Activated CD8-positive, alpha-beta memory T cell treated with anti-CD3 and anti-CD28 coated beads, Interleukin-2, amount 50 U/mL, for 1 hour (primary cell): ENCODE measurements around the gene KCNIP4.

Experiments used
- DNase-seq: peaks from one replicate; pipeline ENCODE4 v3.0.0-alpha.2; 2020; ENCODE audit errors: extremely low read depth

The KCNIP4 gene

DNA sequence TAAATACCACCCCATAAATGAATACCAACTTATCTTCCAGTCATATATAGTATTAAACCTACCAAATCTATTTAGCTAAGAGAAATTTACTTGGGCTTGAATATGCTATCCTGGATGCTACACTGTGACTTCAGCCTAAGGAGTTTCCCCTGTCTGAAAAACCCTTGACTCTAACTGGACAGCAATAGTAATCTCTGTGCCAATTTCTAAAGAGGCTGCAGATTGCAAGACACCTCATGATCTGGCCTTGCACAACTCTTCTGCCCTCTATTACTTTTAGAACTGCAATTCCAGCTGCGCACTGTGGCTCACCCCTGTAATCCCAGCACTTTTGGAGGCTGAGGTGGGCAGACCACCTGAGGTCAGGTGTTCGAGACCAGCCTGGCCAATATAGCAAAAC lies 371.5 kb downstream of the KCNIP4 start:
- DNase-seq = no peak

DNA sequence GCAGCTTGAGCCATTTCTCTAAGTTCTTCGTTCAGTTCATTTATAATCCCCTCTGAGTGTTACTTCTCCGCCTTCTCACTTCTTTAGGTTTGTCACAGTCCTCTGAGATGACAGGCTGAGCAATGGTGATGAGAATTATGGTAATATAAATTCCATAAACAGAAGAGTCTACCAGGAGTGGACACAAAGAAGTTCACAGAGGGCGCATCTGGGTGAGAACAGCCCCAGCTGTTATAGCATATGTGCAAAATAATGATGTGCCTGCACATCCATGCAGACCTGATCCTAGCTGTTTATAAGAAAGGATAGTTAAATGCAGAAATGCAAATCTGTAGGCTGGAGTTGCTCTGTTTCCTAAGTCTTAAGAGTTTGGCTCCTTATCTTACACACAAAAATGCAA lies 377.5 kb downstream of the KCNIP4 start:
- DNase-seq = no peak

DNA sequence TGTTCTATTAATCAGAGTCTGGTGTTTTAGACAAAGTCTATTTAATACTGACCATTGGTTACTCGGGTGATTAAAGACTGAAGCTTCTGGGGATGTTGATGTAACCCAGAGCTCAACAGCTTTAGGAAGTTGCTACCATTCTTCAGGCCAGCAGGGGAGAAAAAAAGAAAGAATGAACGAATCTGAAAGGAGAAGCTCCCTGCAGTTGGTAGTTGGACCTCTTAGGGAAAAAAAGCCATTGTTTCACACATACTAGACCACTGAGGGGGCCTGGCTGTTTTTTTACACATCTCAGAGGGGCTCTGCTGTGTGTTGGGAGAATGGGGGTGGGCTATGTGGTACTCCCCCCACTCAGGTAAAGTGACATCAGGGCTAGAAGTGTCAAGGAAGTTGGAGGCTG lies 378.9 kb downstream of the KCNIP4 start:
- DNase-seq = no peak

DNA sequence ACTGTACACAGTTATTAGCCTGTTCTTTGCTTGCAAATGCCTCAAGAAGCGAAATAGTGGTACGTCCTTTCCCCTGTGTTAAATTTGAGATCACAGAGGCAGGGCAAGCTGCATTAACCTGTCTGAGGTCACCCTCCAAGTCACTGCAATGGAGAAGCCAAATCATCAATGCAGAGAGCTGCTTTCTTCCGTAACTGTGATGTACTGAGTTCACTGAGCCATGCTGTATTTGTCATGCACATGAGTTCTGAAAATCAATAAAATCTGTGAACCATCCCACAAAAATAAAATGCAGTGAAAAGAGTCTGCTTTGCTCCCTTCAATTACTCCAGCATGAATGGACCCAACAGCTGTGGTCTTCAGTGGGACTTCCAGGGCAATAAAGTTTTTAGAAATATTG lies 393.5 kb downstream of the KCNIP4 start:
- DNase-seq = no peak

DNA sequence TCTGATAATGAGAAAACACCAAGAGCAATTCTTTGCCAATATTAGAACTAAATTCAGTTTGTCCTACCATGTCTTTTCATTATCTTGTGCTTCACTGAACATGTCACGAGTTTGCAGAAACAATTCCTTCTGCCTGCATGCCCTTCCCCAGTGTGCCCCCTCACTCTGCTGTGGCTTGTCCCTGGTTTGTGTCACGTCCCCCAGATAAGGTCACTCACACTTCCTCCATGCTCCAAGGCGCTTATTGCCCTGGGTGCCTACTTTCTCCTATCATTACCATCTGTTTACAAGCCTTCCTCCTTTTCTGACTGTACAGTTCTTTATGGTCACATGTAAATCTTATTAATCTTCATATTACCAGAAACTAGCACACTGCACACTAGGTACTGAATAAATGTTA lies 394.1 kb downstream of the KCNIP4 start:
- no peak for DNase-seq

DNA sequence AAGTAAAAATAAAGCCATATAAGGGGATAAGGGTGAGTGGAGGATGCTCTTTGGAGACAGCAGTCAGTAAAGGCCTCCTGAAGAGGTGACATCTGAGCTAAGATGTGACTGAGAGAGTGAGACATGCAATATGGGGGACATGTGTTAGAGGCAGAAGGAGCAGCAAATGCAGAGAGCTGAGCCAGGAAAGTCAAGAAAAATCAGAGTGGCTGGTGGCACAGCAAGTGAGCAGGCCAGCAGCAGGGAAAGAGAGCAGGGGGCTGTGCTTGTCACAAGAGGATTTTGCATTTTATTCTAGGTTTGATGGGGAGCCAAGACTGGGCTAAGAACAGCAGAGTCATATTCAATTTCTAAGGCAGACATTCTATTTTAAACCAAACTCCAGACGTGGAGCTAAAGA lies 394.5 kb downstream of the KCNIP4 start:
- DNase-seq = no peak

DNA sequence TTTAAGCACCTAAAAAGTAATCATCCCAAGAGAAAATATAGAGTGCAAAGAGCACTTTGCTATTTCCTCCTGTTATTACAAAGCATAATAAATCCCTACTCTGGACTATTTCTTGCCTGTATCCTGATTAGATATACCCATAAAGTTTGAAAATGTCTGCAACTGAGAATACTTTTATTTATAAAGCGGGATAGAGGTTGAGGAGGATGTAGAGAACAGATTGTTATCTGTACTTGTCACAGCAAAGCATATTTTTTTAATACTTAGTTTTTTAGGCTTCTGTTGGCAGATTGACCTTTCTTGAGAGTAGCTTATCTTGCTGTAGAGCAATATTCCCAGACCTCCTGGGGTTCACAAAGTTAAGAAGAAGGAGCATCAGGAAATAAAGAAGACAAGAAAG lies 396.1 kb downstream of the KCNIP4 start:
- no peak for DNase-seq

DNA sequence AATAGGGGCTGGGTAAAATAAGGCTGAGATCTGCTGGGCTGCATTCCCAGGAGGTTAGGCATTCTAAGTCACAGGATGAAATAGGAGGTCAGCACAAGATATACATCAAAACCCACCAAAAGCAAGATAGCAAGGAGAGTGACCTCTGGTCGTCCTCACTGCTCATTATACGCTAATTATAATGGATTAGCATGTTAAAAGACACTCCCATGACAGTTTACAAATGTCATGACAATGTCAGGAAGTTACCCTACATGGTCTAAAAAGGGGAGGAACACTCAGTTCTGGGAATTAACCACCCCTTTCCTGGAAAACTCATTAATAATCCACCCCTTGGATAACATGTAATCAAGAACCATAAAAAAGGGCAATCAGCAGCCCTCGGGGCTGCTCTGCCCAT lies 403.6 kb downstream of the KCNIP4 start:
- DNase-seq = no peak

DNA sequence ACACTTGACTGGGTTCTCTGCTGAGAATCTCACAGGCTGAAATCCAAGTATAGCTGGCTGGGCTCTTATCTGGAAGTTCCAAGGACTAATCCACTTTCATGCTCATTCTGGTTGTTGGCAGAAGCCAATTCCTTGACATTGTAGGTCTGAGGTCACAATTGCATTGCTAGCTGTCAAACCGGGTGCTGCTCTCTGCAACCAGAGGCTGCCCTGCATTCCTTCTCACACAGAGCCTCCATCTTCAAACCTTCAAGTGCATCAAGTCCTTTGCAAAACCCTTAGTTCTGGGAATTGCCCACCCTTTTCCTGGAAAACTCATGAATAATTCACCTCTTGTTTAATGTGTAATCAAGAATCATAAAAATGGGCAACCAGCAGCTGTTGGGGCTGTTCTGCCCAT lies 404.2 kb downstream of the KCNIP4 start:
- no peak for DNase-seq

DNA sequence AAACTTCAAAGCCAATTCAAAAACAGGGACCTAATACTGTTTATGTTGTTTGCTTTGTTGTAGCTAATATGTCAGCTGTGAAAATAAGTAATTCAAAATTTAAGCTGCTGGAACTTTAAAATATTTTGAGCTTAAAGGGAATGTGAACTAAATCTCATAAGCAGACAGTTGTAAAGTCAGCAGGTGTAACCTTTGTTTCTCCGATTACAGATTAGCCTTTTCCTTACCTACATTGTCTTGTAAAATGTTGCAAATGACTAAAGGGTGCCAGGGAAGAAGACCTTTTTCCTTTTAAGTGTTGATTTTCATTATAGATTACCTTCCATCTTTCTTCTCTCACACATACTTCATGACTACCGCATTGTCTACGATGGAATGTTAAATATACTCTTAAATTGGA lies 405.1 kb downstream of the KCNIP4 start:
- no peak for DNase-seq

DNA sequence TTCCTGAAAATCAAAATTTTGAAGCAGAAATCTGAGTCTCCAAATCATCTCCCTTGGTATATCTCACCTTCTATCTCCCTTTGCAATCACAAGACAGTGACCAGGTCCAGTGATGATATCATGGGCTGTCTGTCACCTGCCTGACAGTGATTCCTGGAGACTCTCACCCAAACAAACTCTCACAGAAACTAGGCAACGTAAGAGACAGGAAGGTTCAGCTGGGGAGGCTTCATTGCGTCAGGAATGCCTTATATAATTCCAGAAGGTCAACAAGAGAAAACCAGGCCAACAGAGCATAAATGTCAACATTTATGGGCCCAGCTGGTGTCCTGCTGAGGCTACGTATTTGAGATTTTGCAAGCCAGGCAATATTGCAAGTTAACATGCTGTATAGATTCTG lies 412.7 kb downstream of the KCNIP4 start:
- DNase-seq = no peak

DNA sequence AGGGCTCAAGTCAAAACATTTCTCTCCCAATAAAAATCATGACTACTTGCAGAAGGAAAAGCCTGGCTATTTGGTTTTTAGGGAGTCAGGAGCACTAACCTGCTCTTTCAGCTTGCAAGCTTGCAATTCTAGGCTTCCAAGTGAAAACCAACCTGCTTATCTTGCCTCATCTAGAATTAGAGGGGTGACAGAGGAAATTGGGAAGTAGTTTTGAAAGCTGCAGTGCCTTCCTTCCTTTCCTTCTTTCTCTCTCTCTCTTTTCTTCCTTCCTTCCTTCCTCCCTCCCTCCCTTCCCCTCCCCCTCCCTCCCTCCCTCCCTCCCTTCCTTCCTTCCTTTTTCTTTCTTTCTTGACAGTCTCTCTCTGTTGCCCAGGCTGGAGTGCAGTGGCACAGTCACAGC lies 417.5 kb downstream of the KCNIP4 start:
- DNase-seq = no peak

DNA sequence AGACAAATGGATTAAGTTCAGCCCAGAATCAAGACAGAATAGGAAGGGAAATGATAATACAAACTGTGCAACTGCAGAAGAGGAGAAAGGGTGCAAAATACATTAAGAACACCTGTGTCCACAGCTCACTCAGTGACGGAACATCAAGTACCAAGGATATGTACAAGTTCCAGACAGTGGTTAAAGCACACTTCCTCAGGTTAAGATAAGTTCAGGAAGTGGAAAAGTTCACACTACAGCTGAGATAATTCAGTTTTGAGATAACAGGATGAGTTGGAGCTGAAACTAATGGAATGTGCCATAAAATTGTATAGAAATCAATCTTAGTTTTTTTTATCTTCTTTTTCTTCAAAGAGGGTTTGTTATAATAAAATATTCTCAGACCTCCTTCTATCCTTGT lies 419.4 kb downstream of the KCNIP4 start:
- no peak for DNase-seq

DNA sequence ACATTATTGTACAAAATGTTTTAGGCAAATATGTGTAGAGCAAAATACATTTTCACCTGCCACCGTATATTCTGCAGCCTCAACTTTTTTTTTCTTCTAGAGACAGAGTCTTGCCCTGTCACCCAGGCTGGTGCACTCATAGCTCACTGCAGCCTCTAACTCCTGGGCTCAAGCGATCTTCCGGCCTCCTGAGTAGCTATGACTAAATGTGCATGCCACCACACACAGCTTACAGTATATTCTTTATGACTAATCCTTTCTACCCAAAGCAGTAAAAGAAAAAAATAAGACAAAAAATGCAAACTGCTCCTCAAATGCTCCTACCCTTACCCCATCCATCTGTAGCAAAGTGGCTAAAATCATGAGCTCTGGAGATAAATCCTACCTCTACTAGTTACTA lies 426.3 kb downstream of the KCNIP4 start:
- DNase-seq = no peak

DNA sequence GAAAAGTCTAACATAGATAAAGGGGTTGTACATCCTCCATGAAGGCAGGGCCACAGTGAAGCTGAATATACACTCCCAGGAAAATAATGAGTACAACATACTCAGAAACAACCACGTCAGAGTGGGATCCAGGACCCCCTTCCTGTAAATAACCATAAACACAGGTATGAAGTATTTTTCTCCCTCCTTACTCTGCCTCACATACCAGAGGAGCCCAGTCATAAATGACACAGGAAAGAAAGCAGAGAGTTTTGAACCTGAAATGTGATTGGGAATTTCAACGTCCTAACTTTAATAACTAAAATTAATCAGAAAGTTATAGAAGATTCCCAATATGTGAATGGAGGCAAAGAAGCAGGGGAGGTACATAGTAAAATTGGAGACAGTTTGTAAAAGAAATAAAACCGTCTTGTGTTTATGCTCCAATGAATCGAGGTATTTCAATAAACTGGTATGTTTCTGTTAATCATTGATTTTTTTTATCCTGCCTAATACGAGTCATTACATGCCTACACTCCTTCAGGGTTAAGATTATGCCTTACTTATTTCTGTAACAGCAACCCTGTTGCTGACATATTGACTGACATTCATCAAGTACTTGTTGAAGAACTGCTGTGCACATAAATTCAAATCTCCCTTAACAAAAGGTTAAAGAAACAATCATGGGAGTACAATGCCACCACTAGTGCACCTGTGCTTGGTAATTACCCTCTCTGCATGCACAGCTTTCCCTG lies 431.3 kb downstream of the KCNIP4 start:
- no peak for DNase-seq

DNA sequence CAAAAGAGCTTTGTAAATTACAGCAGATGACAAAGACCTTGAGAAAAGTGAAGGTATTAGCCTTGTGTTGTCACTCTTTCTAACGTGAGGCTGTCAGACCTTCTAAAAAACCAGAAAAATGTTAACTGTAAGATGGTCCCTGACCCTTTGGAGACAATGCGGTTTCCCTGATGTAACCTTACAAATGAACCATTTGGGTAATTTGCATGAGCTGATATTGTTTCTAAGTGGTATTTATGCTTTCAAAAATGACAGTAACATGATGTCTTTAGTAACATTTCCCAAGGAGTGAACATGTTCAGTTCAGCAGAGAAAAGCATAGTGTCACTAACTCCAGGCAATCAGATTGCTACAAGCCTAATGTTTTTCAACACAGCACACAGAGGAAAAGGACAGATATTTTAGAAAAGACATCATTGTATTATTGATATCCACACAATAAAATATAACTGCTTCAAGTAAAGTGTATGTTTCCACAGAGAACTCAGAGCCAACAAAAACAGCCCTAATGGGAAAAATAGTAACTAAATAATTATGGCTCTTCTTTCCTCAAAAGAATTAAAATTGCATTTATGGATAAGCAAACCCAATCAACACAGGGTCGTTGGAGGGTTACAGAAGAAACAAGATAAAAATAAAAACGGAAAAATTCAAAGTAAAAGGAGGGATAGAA lies 434.4 kb downstream of the KCNIP4 start:
- DNase-seq = no peak

DNA sequence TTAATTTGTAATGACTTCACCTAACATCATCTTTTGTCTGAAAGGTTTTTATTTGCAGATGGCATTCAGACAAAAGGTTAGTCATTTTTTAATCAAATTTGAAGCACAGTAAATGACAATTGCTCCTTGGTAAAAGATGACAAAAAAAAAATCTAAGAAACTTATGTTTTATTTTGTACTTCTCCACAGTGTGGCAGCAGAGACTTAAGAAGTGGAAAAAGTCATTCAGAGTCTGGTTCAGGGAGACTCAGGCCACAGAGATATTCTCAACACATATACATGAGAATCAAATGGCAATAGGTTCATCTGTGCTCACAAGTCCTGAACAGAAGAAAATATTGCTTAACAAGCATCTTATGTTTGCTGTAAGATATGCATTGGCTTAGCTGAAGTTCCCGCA lies 436.2 kb downstream of the KCNIP4 start:
- no peak for DNase-seq

DNA sequence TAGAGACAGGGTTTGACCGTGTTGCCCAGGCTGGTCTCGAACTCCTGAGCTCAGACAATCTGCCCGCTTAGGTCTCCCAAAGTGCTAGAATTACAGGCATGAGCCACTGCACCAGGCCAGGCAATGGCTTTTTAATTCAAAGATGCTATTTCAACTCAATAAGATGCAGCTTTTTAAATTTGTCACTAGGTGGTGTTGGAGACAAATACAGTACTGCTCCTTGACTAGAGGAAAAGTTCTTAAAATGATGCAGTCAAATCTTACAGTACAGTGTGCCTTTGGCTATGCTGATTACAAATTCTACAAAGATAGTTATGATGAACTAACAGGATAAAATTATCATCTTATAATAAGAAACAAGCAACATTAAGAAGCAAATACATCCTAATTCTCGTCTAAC lies 441.1 kb downstream of the KCNIP4 start:
- no peak for DNase-seq

DNA sequence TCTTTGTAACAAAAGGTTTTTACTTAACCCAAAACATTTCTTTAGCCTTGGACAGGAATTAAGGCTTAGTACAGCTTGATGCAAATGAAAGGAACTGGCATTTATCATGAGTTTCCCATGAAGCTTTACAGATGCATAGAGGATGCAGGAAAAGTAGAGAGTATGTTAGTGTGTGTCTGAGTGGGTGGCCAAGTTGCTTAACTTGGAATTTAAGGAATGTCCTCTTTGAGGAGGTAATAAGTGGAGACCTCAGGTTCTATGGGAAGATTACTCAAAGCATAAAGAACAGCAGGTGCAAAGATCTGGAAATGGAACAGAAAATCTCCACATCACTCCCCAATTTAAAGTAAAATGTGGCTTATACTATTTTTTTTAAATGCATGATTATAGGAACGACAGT lies 457.9 kb downstream of the KCNIP4 start:
- no peak for DNase-seq

DNA sequence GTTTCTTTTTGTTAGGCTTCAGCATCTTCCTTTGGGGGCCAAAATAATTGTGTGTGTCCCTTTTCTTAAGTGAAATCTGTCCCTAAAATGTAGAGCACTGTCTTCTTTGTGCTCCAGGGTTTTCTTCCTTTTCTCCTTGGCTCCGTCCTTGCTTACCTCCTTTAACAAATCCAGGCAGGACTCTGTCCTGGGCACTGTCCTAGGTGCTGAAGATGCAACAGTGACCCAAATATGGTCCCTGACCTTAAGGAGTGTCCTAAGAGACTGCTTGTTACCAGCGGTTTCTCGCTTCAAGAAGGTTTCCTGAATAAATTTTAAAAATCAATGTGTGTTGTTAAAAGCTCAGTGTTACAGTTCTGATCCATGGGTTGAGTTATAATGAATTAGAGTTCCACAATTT lies 471.8 kb downstream of the KCNIP4 start:
- DNase-seq = no peak

DNA sequence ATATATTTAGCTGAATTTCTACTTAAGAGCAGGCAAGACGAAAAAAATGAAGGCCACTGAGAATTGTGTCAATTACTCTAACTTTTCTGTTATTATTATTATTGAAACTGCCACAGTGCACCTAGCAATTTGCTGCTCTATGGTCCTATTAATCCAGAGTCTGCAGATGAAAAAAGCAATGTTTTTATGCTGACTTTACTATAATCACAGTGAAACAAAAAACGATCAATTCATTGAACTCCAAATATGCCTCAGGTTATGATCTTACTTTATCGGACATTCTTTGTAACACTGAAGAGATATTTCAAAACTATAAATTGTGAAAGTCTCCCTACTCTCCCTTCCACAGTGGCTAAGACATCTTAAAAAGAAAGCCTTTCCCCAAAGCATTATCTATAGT lies 474.4 kb downstream of the KCNIP4 start:
- no peak for DNase-seq

DNA sequence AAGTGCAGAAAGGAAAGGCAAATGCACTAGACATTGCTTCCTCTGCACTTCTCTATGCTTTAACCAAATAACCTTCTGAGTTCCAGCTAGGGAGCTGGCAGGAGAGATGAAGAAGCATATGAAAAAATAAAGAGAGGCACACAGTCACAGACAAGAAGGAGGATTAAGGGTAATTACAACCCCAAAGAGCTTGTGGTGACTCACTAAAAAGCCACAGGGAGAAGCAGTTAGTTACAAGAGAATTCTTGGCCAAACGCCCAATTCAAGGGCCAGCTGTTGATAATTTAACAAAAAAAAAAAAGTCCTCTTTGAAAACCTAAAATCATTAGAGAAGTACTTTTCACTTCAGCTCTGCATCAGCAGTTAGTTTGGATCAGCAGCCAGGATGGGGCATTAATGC lies 478.0 kb downstream of the KCNIP4 start:
- no peak for DNase-seq

DNA sequence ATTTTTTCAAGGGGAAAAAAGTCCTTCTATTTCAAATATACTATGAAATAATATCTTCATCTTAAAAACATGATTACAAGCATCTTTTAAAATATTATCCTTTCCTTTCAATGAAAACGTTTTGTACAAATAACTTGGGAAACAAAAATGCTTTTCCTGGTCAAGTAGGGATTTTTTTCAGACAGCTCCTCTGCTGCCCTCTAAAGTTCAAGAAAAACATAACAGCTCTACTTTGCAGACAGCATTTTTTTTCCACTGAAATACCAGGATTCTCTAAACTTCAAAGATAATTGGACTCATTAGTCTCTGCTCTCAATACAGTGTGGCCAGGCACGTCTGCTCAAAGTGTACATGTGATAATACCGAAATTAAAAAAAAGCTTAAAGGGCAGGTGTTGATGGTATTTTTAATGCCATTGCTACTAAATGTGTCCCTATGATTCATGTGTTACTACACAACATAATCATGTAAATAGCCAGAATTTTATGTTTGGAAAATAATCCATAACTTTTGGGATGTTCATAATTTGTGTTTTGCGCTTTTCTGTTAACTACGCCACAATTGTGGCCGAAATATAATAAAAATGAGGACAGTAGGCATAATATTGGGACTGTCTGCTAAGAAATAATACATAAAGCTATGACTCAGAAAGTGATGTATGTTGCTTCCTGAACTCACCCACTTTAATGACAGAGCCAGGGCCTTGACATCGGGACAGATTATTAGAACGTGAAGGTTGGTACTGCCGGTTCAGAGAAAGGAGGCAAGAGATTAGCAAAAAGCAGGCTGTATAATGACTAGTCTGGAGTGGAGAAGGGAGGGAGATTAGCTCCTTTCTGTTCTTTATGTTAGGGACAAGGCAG lies 478.9 kb downstream of the KCNIP4 start:
- no peak for DNase-seq
